NB4 (cell line): Measurements from ENCODE around the gene CAPN10.

ENCODE experiments used
- DNase-seq: peaks from one replicate; pipeline ENCODE4 v3.0.0; 2010; ENCODE audit warnings: low read depth
- H3K4me3 ChIP-seq: one replicate; pipeline ENCODE4 v1.5.1; 2011; ENCODE audit warnings: mild to moderate bottlenecking, low read depth, low read length, moderate library complexity
- MYC ChIP-seq: IDR thresholded peaks from 2 replicates; pipeline ENCODE4 v1.6.1; 2011; ENCODE audit warnings: low read depth, low read length
- POLR2A ChIP-seq: IDR thresholded peaks from 2 replicates; pipeline ENCODE4 v1.6.1; 2011; ENCODE audit warnings: mild to moderate bottlenecking; ENCODE audit not compliant: insufficient read length; ENCODE audit errors: extremely low read depth
- TF ChIP-seq, protein P1 (sequence below): IDR thresholded peaks from one replicate; pipeline ENCODE4 v1.5.1; 2012; ENCODE audit warnings: low read depth, low read length
- TF ChIP-seq, protein P2 (sequence below): IDR thresholded peaks from 2 replicates; pipeline ENCODE4 v1.6.1; 2011; ENCODE audit warnings: low read depth, low read length

CAPN10 gene

GRCh38 chr2:240595381-240596079, 9.0 kb downstream of the CAPN10 start:
- peak; percentile 77 for DNase-seq
- TF ChIP-seq, protein P1, sequence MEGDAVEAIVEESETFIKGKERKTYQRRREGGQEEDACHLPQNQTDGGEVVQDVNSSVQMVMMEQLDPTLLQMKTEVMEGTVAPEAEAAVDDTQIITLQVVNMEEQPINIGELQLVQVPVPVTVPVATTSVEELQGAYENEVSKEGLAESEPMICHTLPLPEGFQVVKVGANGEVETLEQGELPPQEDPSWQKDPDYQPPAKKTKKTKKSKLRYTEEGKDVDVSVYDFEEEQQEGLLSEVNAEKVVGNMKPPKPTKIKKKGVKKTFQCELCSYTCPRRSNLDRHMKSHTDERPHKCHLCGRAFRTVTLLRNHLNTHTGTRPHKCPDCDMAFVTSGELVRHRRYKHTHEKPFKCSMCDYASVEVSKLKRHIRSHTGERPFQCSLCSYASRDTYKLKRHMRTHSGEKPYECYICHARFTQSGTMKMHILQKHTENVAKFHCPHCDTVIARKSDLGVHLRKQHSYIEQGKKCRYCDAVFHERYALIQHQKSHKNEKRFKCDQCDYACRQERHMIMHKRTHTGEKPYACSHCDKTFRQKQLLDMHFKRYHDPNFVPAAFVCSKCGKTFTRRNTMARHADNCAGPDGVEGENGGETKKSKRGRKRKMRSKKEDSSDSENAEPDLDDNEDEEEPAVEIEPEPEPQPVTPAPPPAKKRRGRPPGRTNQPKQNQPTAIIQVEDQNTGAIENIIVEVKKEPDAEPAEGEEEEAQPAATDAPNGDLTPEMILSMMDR = peak; percentile 68
- no peak for TF ChIP-seq POLR2A
- no peak overlapping the region for H3K4me3 ChIP-seq

DNA sequence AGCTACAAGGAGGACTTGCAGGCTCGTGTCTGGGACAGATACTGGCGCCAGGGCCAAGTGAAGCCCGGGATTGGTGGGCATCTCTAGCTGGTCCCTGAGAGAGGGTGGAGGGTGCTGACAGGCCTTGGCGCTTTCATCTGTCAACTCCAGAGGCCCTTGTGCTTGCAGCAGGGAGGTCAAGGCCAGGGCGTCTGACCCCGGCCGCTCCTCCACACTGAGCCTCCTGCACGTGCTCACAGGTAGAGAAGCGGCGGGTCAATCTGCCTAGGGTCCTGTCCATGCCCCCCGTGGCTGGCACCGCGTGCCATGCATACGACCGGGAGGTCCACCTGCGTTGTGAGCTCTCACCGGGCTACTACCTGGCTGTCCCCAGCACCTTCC, 9.5 kb downstream of the CAPN10 start:
- no peak overlapping the region for H3K4me3 ChIP-seq
- TF ChIP-seq MYC (no peak), POLR2A (no peak)
- TF ChIP-seq, protein P2, sequence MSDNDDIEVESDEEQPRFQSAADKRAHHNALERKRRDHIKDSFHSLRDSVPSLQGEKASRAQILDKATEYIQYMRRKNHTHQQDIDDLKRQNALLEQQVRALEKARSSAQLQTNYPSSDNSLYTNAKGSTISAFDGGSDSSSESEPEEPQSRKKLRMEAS = no peak
- TF ChIP-seq, protein P1 = no peak
- DNase-seq = no peak

- DNase-seq = no peak
- no peak overlapping the region for H3K4me3 ChIP-seq
- TF ChIP-seq MYC (no peak), POLR2A (no peak)
- TF ChIP-seq, protein P1 = no peak
- TF ChIP-seq, protein P2 = no peak
Measured at GRCh38 chr2:240596491-240596931, 10.0 kb downstream of the CAPN10 start.

DNA sequence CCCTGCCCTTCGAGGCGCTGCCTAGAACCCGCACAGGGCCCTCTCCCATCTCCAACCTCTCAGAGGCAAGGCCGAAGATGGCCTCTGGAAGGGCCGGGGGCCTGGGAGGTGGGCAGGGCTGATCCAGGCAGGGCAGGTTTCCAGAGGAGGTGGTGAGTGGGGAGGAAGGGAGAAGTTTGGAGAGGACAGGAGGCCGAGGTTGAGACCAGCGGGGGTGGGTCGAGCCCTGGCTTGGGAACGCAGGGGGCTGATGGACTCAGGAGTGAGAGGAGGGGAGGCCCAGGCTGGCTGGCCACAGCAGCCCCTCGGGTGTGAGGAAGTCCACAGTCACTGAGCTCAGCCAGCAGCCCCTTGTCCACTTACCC, 10.5 kb downstream of the CAPN10 start:
- TF ChIP-seq MYC (no peak), POLR2A (no peak)
- TF ChIP-seq, protein P1 = no peak
- TF ChIP-seq, protein P2 = no peak
- no peak overlapping the region for H3K4me3 ChIP-seq
- no peak for DNase-seq

GRCh38 chr2:240597419-240598181, 11.1 kb downstream of the CAPN10 start:
- no peak for DNase-seq
- TF ChIP-seq, protein P2 = no peak
- TF ChIP-seq MYC = no peak
- TF ChIP-seq POLR2A = no peak
- TF ChIP-seq, protein P1 = no peak
- no peak overlapping the region for H3K4me3 ChIP-seq

- DNase-seq = no peak
- TF ChIP-seq, protein P2 = no peak
- TF ChIP-seq MYC (no peak), POLR2A (no peak)
- TF ChIP-seq, protein P1 = no peak
- no peak overlapping the region for H3K4me3 ChIP-seq
Measured at GRCh38 chr2:240598311-240598911, 11.9 kb downstream of the CAPN10 start.
